HL-60 (cell line): ENCODE measurements around the gene SLC5A8.

Experiments used
- DNase-seq, 2 experiments: peaks; one replicate each; pipeline ENCODE4 v3.0.0-alpha.2; 2010 to 2020; ENCODE audit warnings: low read depth in 1 of 2, low spot score in 1 of 2
- H3K27ac ChIP-seq: fragments of 250-450 bp; sonication (Bioruptor Pico); replicated peaks from 2 replicates; pipeline ENCODE4 v1.5.1; 2020; ENCODE audit warnings: mild to moderate bottlenecking, moderate library complexity
- H3K27me3 ChIP-seq: fragments of 250-450 bp; sonication (Bioruptor Pico); 2 replicates; pipeline ENCODE4 v1.5.1; 2021; ENCODE audit warnings: mild to moderate bottlenecking, moderate library complexity; ENCODE audit not compliant: insufficient read depth, poor library complexity, severe bottlenecking
- H3K4me3 ChIP-seq: replicated peaks from 2 replicates; pipeline ENCODE4 v1.5.1; 2011; ENCODE audit warnings: mild to moderate bottlenecking, control low read depth, low read length; ENCODE audit not compliant: insufficient read depth
- CTCF ChIP-seq: IDR thresholded peaks from one replicate; pipeline ENCODE4 v1.5.1; 2011; ENCODE audit warnings: low read length, control low read depth, inconsistent platforms; ENCODE audit not compliant: insufficient read depth
- GABPA ChIP-seq: IDR thresholded peaks from 2 replicates; pipeline ENCODE4 v1.6.1; 2012; ENCODE audit warnings: low read depth
- POLR2AphosphoS5 ChIP-seq: IDR thresholded peaks from 2 replicates; pipeline ENCODE4 v1.6.1; 2012; ENCODE audit warnings: low read depth
- REST ChIP-seq: IDR thresholded peaks from 2 replicates; pipeline ENCODE4 v1.6.1; 2012; ENCODE audit warnings: low read depth; ENCODE audit not compliant: insufficient replicate concordance
- SPI1 ChIP-seq: IDR thresholded peaks from 2 replicates; pipeline ENCODE4 v1.6.1; 2012; ENCODE audit warnings: low read depth, mild to moderate bottlenecking, borderline replicate concordance

The SLC5A8 gene

GRCh38 chr12:101200824-101201223 is 9.2 kb downstream of the SLC5A8 start:
- no peak overlapping the region for H3K27ac ChIP-seq

GRCh38 chr12:101200145-101200544 is 9.9 kb downstream of the SLC5A8 start:
- DNase-seq: no peak
- TF ChIP-seq POLR2AphosphoS5 (no peak), GABPA (no peak), REST (no peak), SPI1 (no peak), CTCF (no peak)
- no peak overlapping the region for H3K4me3 ChIP-seq
- H3K27ac ChIP-seq: no peak overlapping the region
- peaks cover 5% of the 10 kb centered on the region for H3K27me3 ChIP-seq

More at GRCh38 chr12:101200824-101201223, 9.2 kb downstream of the SLC5A8 start:
- Histone ChIP-seq H3K27me3 (peaks cover 5% of the 10 kb centered on the region), H3K4me3 (no peak overlapping the region)
- DNase-seq: no peak
- TF ChIP-seq POLR2AphosphoS5 (no peak), SPI1 (no peak), REST (no peak), GABPA (no peak), CTCF (no peak)

GRCh38 chr12:101186291-101186690 is 23.7 kb downstream of the SLC5A8 start:
- peak in 1 of 2 experiments; percentile 59 for DNase-seq
- Histone ChIP-seq H3K27me3 (no peaks in the 10 kb centered on the region), H3K27ac (no peak overlapping the region), H3K4me3 (no peak overlapping the region)
- TF ChIP-seq POLR2AphosphoS5 (no peak), CTCF (no peak), SPI1 (peak; percentile 76; the same call in 1 of the 2 replicates), REST (no peak), GABPA (no peak)
